ENCODE results near the gene COQ4. TPM values are rescaled to one million over a fixed set of nuclear protein-coding genes. Genes with fewer than 3 reads are reported as not detected.
"Not testable (repeated sequence)": the region's sequence is repeated elsewhere in the genome, so short reads cannot be mapped to it uniquely, and the experiment has no call there.

COQ4 gene
- total RNA-seq, 1 donor from 2014 or later: 51.0 TPM

GRCh38 chr9:128276574-128277270, 45.9 kb upstream of the COQ4 start:
- Mint-ChIP-seq H3K27ac (ENCODE audit: unreplicated experiment) (peak overlapping the region; percentile 94), H3K4me1 (peaks cover 24% of the 10 kb centered on the region), H3K27me3 (ENCODE audit: low read depth) (no peaks in the 10 kb centered on the region), H3K9me3 (no peaks in the 10 kb centered on the region), H3K36me3 (ENCODE audit: low read depth) (no peaks in the 10 kb centered on the region), H3K4me3 (peak overlapping the region; percentile 99)
- TF ChIP-seq CTCF (conservative IDR thresholded peaks at IDR 0.05): no peak
- no peak for DNase-seq (ENCODE audit: low read depth, low spot score)

- not testable (repeated sequence) for DNase-seq (ENCODE audit: low read depth, low spot score); H3K27me3 Mint-ChIP-seq (ENCODE audit: low read depth); H3K36me3 Mint-ChIP-seq (ENCODE audit: low read depth); H3K9me3 Mint-ChIP-seq
- H3K27ac Mint-ChIP-seq (ENCODE audit: unreplicated experiment): peak overlapping the region; percentile 80
- peaks cover 24% of the 10 kb centered on the region for H3K4me1 Mint-ChIP-seq
- H3K4me3 Mint-ChIP-seq: peak overlapping the region; percentile 68
These were observed 43.3 kb upstream of the COQ4 start for GRCh38 chr9:128279088-128280073.

- no peaks in the 10 kb centered on the region for H3K36me3 Mint-ChIP-seq (ENCODE audit: low read depth)
- no peaks in the 10 kb centered on the region for H3K9me3 Mint-ChIP-seq
- peak overlapping the region; percentile 65 for H3K4me3 Mint-ChIP-seq
- H3K27ac Mint-ChIP-seq (ENCODE audit: unreplicated experiment): peak overlapping the region; percentile 67
- no peak for TF ChIP-seq CTCF (conservative IDR thresholded peaks at IDR 0.05)
- DNase-seq (ENCODE audit: low read depth, low spot score): no peak
- H3K4me1 Mint-ChIP-seq: peaks cover 16% of the 10 kb centered on the region
- no peaks in the 10 kb centered on the region for H3K27me3 Mint-ChIP-seq (ENCODE audit: low read depth)
These were observed 42.5 kb upstream of the COQ4 start for GRCh38 chr9:128280084-128280622.

GRCh38 chr9:128282500-128282899, 40.1 kb upstream of the COQ4 start:
- Mint-ChIP-seq H3K4me3 (no peak overlapping the region), H3K27ac (ENCODE audit: unreplicated experiment) (no peak overlapping the region), H3K36me3 (ENCODE audit: low read depth) (peaks cover 2% of the 10 kb centered on the region), H3K9me3 (no peaks in the 10 kb centered on the region), H3K27me3 (ENCODE audit: low read depth) (no peaks in the 10 kb centered on the region), H3K4me1 (no peaks in the 10 kb centered on the region)
- TF ChIP-seq CTCF (conservative IDR thresholded peaks at IDR 0.05): no peak
- no peak for DNase-seq (ENCODE audit: low read depth, low spot score)

GRCh38 chr9:128285033-128285784, 37.4 kb upstream of the COQ4 start:
- H3K27ac Mint-ChIP-seq (ENCODE audit: unreplicated experiment): peak overlapping the region; percentile 90
- no peak overlapping the region for H3K4me3 Mint-ChIP-seq
- no peak for TF ChIP-seq CTCF (conservative IDR thresholded peaks at IDR 0.05)
- H3K4me1 Mint-ChIP-seq: no peaks in the 10 kb centered on the region
- no peaks in the 10 kb centered on the region for H3K9me3 Mint-ChIP-seq
- peaks cover 2% of the 10 kb centered on the region for H3K36me3 Mint-ChIP-seq (ENCODE audit: low read depth)
- H3K27me3 Mint-ChIP-seq (ENCODE audit: low read depth): no peaks in the 10 kb centered on the region
- DNase-seq (ENCODE audit: low read depth, low spot score): no peak

Measured in neural crest cell (in vitro differentiated cells).